Bronchial epithelial cell (primary cell): ENCODE measurements around the gene EEA1. TPM values are rescaled to one million over a fixed set of nuclear protein-coding genes. Genes with fewer than 3 reads are reported as not detected.

Experiments
- DNase-seq: peaks from one replicate; pipeline ENCODE4 v3.0.0-alpha.2; 2010; ENCODE audit warnings: low read depth
- FAIRE-seq: peaks from 2 replicates; lab custom pipeline; 2011; peaks lifted over from hg19 to GRCh38; lab: Jason Lieb, UNC
- H3K27me3 ChIP-seq: 2 replicates; pipeline ENCODE4 v1.5.1; 2011; ENCODE audit warnings: low read length; ENCODE audit not compliant: control insufficient read depth, insufficient read depth
- H3K36me3 ChIP-seq: 2 replicates; pipeline ENCODE4 v1.5.1; 2011; ENCODE audit warnings: low read length; ENCODE audit not compliant: control insufficient read depth, insufficient read depth
- H3K4me3 ChIP-seq: 2 replicates; pipeline ENCODE4 v1.5.1; 2011; ENCODE audit warnings: mild to moderate bottlenecking, low read depth, low read length, control low read depth
- total RNA-seq: library from RNA; depleted of rRNA; stranded (reverse); fragments of >200 nt; gene quantifications from 2 replicates; pipeline ENCODE4 v1.2.1, GENCODE V29; 2014
- TF ChIP-seq, protein P1 (sequence below): IDR thresholded peaks from 2 replicates; pipeline ENCODE4 v1.5.1; 2011; ENCODE audit warnings: mild to moderate bottlenecking, moderate library complexity, low read length, control low read depth, inconsistent platforms; ENCODE audit not compliant: insufficient read depth, severe bottlenecking

Gene EEA1
- total RNA-seq, 1 donor from 2014 or later, result 8.4 TPM

DNA sequence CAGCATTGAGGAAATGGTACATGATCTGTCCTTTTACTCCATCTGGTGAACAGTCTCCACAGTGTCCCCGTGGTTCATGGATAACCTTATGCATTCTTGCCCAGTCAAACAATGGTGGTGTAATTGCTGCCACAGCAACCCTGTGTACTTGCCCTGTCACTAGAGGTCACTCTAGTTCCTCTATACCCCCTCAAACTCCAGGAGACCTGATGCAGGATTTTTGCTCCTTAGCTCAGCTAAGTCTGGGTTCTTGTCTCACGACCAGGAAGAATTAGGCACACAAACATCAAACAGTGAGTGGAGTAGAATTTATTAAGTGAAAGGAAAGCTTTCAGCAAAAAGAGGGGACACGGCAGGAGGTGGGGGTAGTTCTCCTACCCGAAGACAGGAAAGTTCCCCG, 24.7 kb upstream of the EEA1 start:
- no peaks in the 10 kb centered on the region for H3K36me3 ChIP-seq
- FAIRE-seq, result no peak
- TF ChIP-seq, protein P1, sequence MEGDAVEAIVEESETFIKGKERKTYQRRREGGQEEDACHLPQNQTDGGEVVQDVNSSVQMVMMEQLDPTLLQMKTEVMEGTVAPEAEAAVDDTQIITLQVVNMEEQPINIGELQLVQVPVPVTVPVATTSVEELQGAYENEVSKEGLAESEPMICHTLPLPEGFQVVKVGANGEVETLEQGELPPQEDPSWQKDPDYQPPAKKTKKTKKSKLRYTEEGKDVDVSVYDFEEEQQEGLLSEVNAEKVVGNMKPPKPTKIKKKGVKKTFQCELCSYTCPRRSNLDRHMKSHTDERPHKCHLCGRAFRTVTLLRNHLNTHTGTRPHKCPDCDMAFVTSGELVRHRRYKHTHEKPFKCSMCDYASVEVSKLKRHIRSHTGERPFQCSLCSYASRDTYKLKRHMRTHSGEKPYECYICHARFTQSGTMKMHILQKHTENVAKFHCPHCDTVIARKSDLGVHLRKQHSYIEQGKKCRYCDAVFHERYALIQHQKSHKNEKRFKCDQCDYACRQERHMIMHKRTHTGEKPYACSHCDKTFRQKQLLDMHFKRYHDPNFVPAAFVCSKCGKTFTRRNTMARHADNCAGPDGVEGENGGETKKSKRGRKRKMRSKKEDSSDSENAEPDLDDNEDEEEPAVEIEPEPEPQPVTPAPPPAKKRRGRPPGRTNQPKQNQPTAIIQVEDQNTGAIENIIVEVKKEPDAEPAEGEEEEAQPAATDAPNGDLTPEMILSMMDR, result no peak
- no peak overlapping the region for H3K4me3 ChIP-seq
- DNase-seq, result no peak
- H3K27me3 ChIP-seq, result no peaks in the 10 kb centered on the region

DNA sequence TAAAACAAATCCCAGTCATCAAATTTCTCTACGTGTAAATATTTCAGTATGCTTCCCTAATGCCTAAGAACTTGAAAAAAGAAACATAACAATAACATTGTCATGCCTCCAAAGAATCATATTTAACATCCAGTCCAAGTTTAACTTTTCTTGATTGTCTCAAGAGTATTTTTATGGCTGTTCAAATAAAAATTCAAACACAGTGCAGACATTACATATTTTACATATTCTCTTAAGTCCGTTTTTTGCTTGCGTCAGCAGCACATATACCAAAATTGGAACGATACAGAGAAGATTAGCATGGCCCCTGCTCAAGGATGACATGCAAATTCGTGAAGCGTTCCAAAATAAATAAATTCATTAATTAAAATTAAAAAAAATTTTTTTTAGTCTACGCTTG, 23.3 kb upstream of the EEA1 start:
- DNase-seq (no peak), FAIRE-seq (no peak)
- TF ChIP-seq, protein P1, result no peak
- H3K36me3 ChIP-seq, result no peaks in the 10 kb centered on the region
- no peak overlapping the region for H3K4me3 ChIP-seq
- H3K27me3 ChIP-seq, result no peaks in the 10 kb centered on the region

DNA sequence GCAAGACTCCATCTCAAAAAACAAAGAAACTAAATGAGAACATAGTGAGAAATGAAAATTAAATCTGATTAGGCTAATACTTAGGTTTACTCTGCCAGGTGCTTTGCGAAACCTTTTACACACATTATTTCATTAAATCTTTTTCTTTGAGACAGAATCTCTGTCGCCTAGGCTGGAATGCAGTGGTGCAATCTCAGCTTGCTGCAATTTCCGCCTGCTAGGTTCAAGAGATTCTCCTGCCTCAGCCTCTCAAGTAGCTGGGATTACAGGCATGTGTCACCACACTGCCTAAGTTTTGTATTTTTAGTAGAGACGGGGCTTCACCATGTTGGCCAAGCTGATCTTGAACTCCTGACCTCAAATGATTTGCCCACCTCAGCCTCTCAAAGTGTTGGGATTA, 21.9 kb upstream of the EEA1 start:
- H3K27me3 ChIP-seq, result no peaks in the 10 kb centered on the region
- no peak for FAIRE-seq
- DNase-seq, result no peak
- H3K36me3 ChIP-seq, result no peaks in the 10 kb centered on the region
- H3K4me3 ChIP-seq, result no peak overlapping the region
- TF ChIP-seq, protein P1, result no peak

DNA sequence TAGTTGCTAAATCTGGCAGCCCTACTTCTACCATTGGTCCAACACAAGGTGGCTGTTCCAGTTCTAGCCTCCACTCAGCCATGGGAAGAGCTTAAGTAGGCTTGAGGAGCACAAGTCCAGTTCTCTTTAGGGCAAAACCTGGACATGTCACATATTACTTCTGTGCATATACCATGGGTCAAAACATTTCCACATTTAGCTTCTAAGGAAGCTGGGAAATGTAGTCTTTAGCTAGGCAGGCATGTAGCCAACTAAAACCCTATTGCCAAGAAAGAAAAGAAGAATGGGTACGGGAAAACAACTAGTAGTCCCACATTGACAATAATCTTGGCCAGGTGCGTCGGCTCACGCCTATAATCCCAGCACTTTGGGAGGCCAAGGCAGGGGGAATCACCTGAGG, 20.9 kb upstream of the EEA1 start:
- H3K4me3 ChIP-seq, result no peak overlapping the region
- no peaks in the 10 kb centered on the region for H3K27me3 ChIP-seq
- FAIRE-seq (no peak), DNase-seq (no peak)
- no peaks in the 10 kb centered on the region for H3K36me3 ChIP-seq
- TF ChIP-seq, protein P1, result no peak

DNA sequence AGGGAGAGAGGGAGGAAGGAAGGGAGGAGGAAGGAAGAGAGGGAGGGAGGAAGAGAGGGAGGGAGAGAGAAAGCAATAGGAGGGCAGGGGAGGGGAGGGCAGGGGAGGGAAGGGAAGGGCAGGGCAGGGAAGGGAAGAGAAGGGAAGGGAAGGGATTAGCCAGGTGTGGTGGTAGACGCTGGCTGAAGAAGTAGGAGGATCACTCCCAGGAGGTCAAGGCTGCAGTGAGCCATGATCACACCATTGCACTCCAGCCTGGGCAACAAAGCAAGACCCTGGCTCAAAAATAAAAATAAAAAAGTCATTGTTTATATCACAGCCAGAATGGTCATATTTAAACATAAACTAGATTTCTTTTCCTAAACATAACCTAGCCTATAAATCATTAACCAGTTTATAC, 20.4 kb upstream of the EEA1 start:
- Histone ChIP-seq H3K27me3 (no peaks in the 10 kb centered on the region), H3K4me3 (no peak overlapping the region), H3K36me3 (no peaks in the 10 kb centered on the region)
- FAIRE-seq (no peak), DNase-seq (no peak)
- TF ChIP-seq, protein P1, result no peak

DNA sequence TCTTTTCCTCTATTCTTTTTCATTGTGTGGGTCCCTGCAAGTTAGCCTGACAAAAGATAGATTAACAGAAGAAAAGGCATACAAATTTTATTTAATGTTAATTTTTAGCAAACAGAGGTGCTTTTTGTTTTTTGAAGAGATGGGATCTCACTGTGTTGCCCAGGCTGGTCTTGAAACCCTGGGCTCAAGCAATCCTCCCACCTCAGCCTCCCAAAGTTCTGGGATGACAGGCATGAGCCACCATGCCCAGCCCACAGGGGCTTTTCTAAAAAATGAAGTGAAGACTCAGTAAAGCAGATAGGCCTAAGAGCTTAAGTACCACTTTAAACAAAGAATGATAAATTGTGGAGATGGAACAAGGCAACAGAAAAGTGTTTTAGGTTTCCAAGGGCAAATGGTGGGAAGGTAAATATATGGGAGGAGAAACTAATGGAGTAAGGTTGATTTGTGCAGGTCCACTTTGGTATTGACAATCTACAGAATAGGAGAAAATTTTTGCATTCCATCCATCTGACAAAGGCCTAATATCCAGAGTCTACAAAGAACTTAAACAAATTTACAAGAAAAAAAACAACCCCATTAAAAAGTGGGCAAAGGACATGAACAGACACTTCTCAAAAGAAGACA, 18.6 kb upstream of the EEA1 start:
- TF ChIP-seq, protein P1, result no peak
- no peak for FAIRE-seq
- Histone ChIP-seq H3K36me3 (no peaks in the 10 kb centered on the region), H3K4me3 (no peak overlapping the region), H3K27me3 (no peaks in the 10 kb centered on the region)
- DNase-seq, result no peak
